ENCODE measurements around the gene NFATC2IP. TPM values are rescaled to one million over a fixed set of nuclear protein-coding genes. Genes with fewer than 3 reads are reported as not detected.

NFATC2IP gene
- total and polyA plus RNA-seq, 10 of the 15 experiments (the other 5 are each of a cell fraction or from before 2014, with no cell fraction given), result 12.2 to 93.9 (median 46.9) TPM

- in situ Hi-C loops (cut with MboI) (no loop called here), intact Hi-C loops (cut with micrococcal nuclease; ENCODE audit: unreplicated experiment) (no loop called here)
- H2AFZ ChIP-seq (ENCODE audit: control insufficient read depth, low read depth, low read length), result peak within 1 kb of the TSS; percentile 87
- peaks cover 4% of the 10 kb centered on the region for H3K4me1 ChIP-seq (ENCODE audit: control insufficient read depth, insufficient read depth, low read length)
- ChIA-PET SMC1A (ENCODE audit: uncharacterized antibody, unreplicated experiment) (interaction anchor here (0.9 to 2.0 kb wide), 7 partner anchors 9 to 153 kb away, joined by 3 to 5 read pairs (median 3); no protein-coding TSS in a partner anchor), RAD21 (ENCODE audit: unreplicated experiment) (interaction anchor here (0.9 to 1.9 kb wide), 4 partner anchors 11 to 100 kb away, joined by 3 to 10 read pairs (median 5); partner anchors contain the start of gene LAT), CTCF (interaction anchor here (0.6 to 2.5 kb wide), 7 partner anchors 8 to 251 kb away, joined by 3 to 12 read pairs (median 5); no protein-coding TSS in a partner anchor), POLR2A (interaction anchor here (0.5 to 1.4 kb wide), 5 partner anchors 10 to 117 kb away, joined by 3 to 8 read pairs (median 3); partner anchors contain the start of genes LAT and NFATC2IP)
- H3K36me3 ChIP-seq (ENCODE audit: control insufficient read depth in 2 of 2, insufficient read depth in 2 of 2, low read length in 1 of 2), result no peaks in the 10 kb centered on the region; a peak in 2 of 4 replicates
- no peaks in the 10 kb centered on the region for H3K9me3 ChIP-seq (replicated peaks; ENCODE audit: control insufficient read depth, insufficient read depth, low read length)
- FAIRE-seq, result peak; percentile 90
- H3K4me2 ChIP-seq (ENCODE audit: control insufficient read depth, insufficient read depth), result peak within 1 kb of the TSS; percentile 96
- peak within 1 kb of the TSS; percentile 92 for H3K4me3 ChIP-seq
- DNase-seq (ENCODE audit: low read depth, low spot score), result peak; percentile 74
- H3K79me2 ChIP-seq (ENCODE audit: control insufficient read depth, insufficient read depth, low read length), result peaks cover 8% of the 10 kb centered on the region
- H3K9ac ChIP-seq (ENCODE audit: control insufficient read depth, insufficient read depth, low read length), result peak within 1 kb of the TSS; percentile 87
- peak within 1 kb of the TSS; percentile 58 for H3K27ac ChIP-seq (ENCODE audit: control insufficient read depth, insufficient read depth)
- H3K27me3 ChIP-seq (replicated peaks in 1 of 2; ENCODE audit: control insufficient read depth in 2 of 2, insufficient read depth in 2 of 2, low read length in 1 of 2), result no peaks in the 10 kb centered on the region
- 1% methylated on average over 51 of the region's 60 CpGs for WGBS (ENCODE audit: insufficient coverage, insufficient replicate concordance, low lambda C conversion rate, missing lambda C conversion rate)
- no TSS peak for BruUV-seq (replicated peaks)
- ATAC-seq, result peak; percentile 97
- H4K20me1 ChIP-seq (ENCODE audit: control insufficient read depth, insufficient read depth), result no peaks in the 10 kb centered on the region
- TF ChIP-seq ZNF384 (IDR thresholded peaks at IDR 0.05; ENCODE audit: borderline replicate concordance, low read depth, low read length) (no peak), ZBED1 (IDR thresholded peaks at IDR 0.05; ENCODE audit: borderline replicate concordance) (no peak), NR2C1 (IDR thresholded peaks at IDR 0.05) (peak; percentile 82), POLR2AphosphoS5 (IDR thresholded peaks at IDR 0.05; ENCODE audit: low read length) (peak; percentile 81), SIX5 (IDR thresholded peaks at IDR 0.05; ENCODE audit: low read depth, low read length, severe bottlenecking) (peak; percentile 70), JUND (IDR thresholded peaks at IDR 0.05; ENCODE audit: low read depth, low read length) (0 out of 2 replicates have a peak, but pooled peaks have one; percentile 39), CBX3 (IDR thresholded peaks at IDR 0.05; ENCODE audit: borderline replicate concordance, low read depth) (no peak), MYC (IDR thresholded peaks at IDR 0.05; ENCODE audit: insufficient read depth, insufficient read length, insufficient replicate concordance, low read length, severe bottlenecking) (peak; percentile 72), SREBF2 (IDR thresholded peaks at IDR 0.05; ENCODE audit: low read length) (no peak), HDAC6 (IDR thresholded peaks at IDR 0.05; ENCODE audit: unreplicated experiment) (no peak), WRNIP1 (IDR thresholded peaks at IDR 0.05; ENCODE audit: borderline replicate concordance, low read depth, low read length) (no peak), MYB (IDR thresholded peaks at IDR 0.05; ENCODE audit: borderline replicate concordance, low read depth, low read length) (no peak)
- TF ChIP-seq, protein P1, sequence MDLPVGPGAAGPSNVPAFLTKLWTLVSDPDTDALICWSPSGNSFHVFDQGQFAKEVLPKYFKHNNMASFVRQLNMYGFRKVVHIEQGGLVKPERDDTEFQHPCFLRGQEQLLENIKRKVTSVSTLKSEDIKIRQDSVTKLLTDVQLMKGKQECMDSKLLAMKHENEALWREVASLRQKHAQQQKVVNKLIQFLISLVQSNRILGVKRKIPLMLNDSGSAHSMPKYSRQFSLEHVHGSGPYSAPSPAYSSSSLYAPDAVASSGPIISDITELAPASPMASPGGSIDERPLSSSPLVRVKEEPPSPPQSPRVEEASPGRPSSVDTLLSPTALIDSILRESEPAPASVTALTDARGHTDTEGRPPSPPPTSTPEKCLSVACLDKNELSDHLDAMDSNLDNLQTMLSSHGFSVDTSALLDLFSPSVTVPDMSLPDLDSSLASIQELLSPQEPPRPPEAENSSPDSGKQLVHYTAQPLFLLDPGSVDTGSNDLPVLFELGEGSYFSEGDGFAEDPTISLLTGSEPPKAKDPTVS (IDR thresholded peaks at IDR 0.05; ENCODE audit: low read depth, low read length), result no peak
- TF ChIP-seq, protein P2, sequence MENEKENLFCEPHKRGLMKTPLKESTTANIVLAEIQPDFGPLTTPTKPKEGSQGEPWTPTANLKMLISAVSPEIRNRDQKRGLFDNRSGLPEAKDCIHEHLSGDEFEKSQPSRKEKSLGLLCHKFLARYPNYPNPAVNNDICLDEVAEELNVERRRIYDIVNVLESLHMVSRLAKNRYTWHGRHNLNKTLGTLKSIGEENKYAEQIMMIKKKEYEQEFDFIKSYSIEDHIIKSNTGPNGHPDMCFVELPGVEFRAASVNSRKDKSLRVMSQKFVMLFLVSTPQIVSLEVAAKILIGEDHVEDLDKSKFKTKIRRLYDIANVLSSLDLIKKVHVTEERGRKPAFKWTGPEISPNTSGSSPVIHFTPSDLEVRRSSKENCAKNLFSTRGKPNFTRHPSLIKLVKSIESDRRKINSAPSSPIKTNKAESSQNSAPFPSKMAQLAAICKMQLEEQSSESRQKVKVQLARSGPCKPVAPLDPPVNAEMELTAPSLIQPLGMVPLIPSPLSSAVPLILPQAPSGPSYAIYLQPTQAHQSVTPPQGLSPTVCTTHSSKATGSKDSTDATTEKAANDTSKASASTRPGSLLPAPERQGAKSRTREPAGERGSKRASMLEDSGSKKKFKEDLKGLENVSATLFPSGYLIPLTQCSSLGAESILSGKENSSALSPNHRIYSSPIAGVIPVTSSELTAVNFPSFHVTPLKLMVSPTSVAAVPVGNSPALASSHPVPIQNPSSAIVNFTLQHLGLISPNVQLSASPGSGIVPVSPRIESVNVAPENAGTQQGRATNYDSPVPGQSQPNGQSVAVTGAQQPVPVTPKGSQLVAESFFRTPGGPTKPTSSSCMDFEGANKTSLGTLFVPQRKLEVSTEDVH (IDR thresholded peaks at IDR 0.05; ENCODE audit: low read depth, partially characterized antibody), result no peak
- TF ChIP-seq, protein P3, sequence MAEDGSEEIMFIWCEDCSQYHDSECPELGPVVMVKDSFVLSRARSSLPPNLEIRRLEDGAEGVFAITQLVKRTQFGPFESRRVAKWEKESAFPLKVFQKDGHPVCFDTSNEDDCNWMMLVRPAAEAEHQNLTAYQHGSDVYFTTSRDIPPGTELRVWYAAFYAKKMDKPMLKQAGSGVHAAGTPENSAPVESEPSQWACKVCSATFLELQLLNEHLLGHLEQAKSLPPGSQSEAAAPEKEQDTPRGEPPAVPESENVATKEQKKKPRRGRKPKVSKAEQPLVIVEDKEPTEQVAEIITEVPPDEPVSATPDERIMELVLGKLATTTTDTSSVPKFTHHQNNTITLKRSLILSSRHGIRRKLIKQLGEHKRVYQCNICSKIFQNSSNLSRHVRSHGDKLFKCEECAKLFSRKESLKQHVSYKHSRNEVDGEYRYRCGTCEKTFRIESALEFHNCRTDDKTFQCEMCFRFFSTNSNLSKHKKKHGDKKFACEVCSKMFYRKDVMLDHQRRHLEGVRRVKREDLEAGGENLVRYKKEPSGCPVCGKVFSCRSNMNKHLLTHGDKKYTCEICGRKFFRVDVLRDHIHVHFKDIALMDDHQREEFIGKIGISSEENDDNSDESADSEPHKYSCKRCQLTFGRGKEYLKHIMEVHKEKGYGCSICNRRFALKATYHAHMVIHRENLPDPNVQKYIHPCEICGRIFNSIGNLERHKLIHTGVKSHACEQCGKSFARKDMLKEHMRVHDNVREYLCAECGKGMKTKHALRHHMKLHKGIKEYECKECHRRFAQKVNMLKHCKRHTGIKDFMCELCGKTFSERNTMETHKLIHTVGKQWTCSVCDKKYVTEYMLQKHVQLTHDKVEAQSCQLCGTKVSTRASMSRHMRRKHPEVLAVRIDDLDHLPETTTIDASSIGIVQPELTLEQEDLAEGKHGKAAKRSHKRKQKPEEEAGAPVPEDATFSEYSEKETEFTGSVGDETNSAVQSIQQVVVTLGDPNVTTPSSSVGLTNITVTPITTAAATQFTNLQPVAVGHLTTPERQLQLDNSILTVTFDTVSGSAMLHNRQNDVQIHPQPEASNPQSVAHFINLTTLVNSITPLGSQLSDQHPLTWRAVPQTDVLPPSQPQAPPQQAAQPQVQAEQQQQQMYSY (CRISPR knock-in tag; IDR thresholded peaks at IDR 0.05), result no peak
Measured at GRCh38 chr16:28974437-28975157, 23.9 kb downstream of the NFATC2IP start, which contains the start of gene SPNS1. Gene SPNS1 (plus strand): TSS chr16:28974778. CDS start chr16:28975152, 374 bp downstream.
